DMS153 treated with DMSO at 0.1 percent for 48 hours (cell line): ENCODE measurements around the gene LRP1.

Experiments
- DNase-seq: peaks from one replicate; lab custom pipeline; 2025; ENCODE audit not compliant: unreplicated experiment; lab: John Stamatoyannopoulos, UW

LRP1 gene

GRCh38 chr12:57233357-57234232 lies 105.3 kb downstream of the LRP1 start:
- no peak for DNase-seq

GRCh38 chr12:57234233-57234570 lies 105.9 kb downstream of the LRP1 start:
- DNase-seq: no peak

- DNase-seq: no peak
Measured at GRCh38 chr12:57234571-57235016, 106.3 kb downstream of the LRP1 start.

GRCh38 chr12:57235017-57235727 lies 106.9 kb downstream of the LRP1 start:
- DNase-seq: no peak

GRCh38 chr12:57235728-57236131 lies 107.4 kb downstream of the LRP1 start:
- no peak for DNase-seq

- DNase-seq: no peak
Measured at GRCh38 chr12:57236201-57236924, 108.1 kb downstream of the LRP1 start.

GRCh38 chr12:57236925-57237595 lies 108.8 kb downstream of the LRP1 start:
- DNase-seq: no peak

- DNase-seq: no peak
Measured at GRCh38 chr12:57237596-57237931, 109.3 kb downstream of the LRP1 start.

- DNase-seq: peak; percentile 17
Measured at GRCh38 chr12:57237932-57238853, 109.9 kb downstream of the LRP1 start.

GRCh38 chr12:57238854-57239554 lies 110.7 kb downstream of the LRP1 start:
- DNase-seq: peak; percentile 80

- DNase-seq: no peak
Measured at GRCh38 chr12:57239587-57240065, 111.3 kb downstream of the LRP1 start.

- peak; percentile 58 for DNase-seq
Measured at GRCh38 chr12:57240066-57240921, 112.0 kb downstream of the LRP1 start.

- DNase-seq: no peak
Measured at GRCh38 chr12:57240926-57241401, 112.7 kb downstream of the LRP1 start.

GRCh38 chr12:57241402-57242310 lies 113.4 kb downstream of the LRP1 start:
- no peak for DNase-seq

GRCh38 chr12:57242329-57242690 lies 114.0 kb downstream of the LRP1 start:
- peak; percentile 63 for DNase-seq

GRCh38 chr12:57242691-57243454 lies 114.6 kb downstream of the LRP1 start:
- DNase-seq: peak; percentile 73
